HepG2 (cell line): ENCODE data around the gene CA11. TPM values are rescaled to one million over a fixed set of nuclear protein-coding genes. Genes with fewer than 3 reads are reported as not detected.

Experiments used
- ATAC-seq: fragments of 200-7000 bp; cut with Tn5 transposase; 3 replicates; pipeline ENCODE4 v1.9.1; 2020; ENCODE audit warnings: mild to moderate bottlenecking, moderate library complexity
- BruUV-seq: library from RNA; stranded (reverse); fragments of 400-500 nt; replicated peaks from 2 replicates; lab custom pipeline; 2021; lab: Mats Ljungman, UMichigan
- CTCF ChIA-PET: fragments of 300-600 bp; formaldehyde crosslinking; extraction: SDS; loops from one replicate; lab custom pipeline; 2021; ENCODE audit warnings: low total read pairs, inconsistent platforms, low intra/inter-chr PET ratio; lab: Yijun Ruan, JAX
- POLR2A ChIA-PET: fragments of 350-600 bp; sonication (Branson Sonifier 250); formaldehyde crosslinking; loops from one replicate; lab custom pipeline; 2020; ENCODE audit warnings: antibody characterized with exemption, inconsistent platforms; lab: Yijun Ruan, JAX
- DNase-seq: peaks from one replicate; pipeline ENCODE4 v3.0.0-alpha.2; 2015; ENCODE audit warnings: low spot score
- FAIRE-seq: peaks from 3 replicates; lab custom pipeline; 2011; peaks lifted over from hg19 to GRCh38; lab: Jason Lieb, UNC
- H2AFZ ChIP-seq: one replicate; pipeline ENCODE4 v1.6.1; 2011; ENCODE audit warnings: low read length, inconsistent platforms
- H3K27ac ChIP-seq: fragments of 300-600 bp; 3 replicates; pipeline ENCODE4 v1.8.0; 2011; ENCODE audit warnings: mixed run types, mild to moderate bottlenecking, mixed read lengths, low read length, inconsistent platforms; ENCODE audit not compliant: insufficient read depth; ENCODE audit errors: extremely low read length
- H3K27me3 ChIP-seq, 2 experiments: fragments of 200-600 bp in 1 of 2; 2 replicates in 1 of 2; 3 replicates in 1 of 2; pipeline versions ENCODE4 v1.6.0 to v1.8.0; 2011; ENCODE audit warnings: low read length in 2 of 2, mild to moderate bottlenecking in 2 of 2, moderate library complexity in 2 of 2, inconsistent platforms in 1 of 2; ENCODE audit not compliant: insufficient read depth in 2 of 2, control insufficient read depth in 1 of 2
- H3K36me3 ChIP-seq, 2 experiments: fragments of 200-600 bp in 1 of 2; replicated peaks in 1 of 2; 2 replicates in 1 of 2; 3 replicates in 1 of 2; pipeline versions ENCODE4 v1.5.1 to v1.8.0; 2011; ENCODE audit warnings: low read length in 2 of 2, inconsistent platforms in 1 of 2; ENCODE audit not compliant: insufficient read depth in 2 of 2, control insufficient read depth in 1 of 2
- H3K4me1 ChIP-seq: 2 replicates; pipeline ENCODE4 v1.5.1; 2012; ENCODE audit warnings: low read length, inconsistent platforms; ENCODE audit not compliant: insufficient read depth
- H3K4me2 ChIP-seq: 2 replicates; pipeline ENCODE4 v1.6.0; 2011; ENCODE audit warnings: low read depth, low read length, inconsistent platforms
- H3K4me3 ChIP-seq, 3 experiments: fragments of 200-600 bp in 1 of 3; sonication (generic), shearing (Covaris generic) in 1 of 3; replicated peaks in 1 of 3; 2 replicates each; pipeline ENCODE4 v1.5.1; 2011 to 2016; ENCODE audit warnings: low read length in 3 of 3, inconsistent platforms in 2 of 3, low read depth in 2 of 3, mild to moderate bottlenecking in 2 of 3, control low read depth in 1 of 3, mixed read lengths in 1 of 3; ENCODE audit not compliant: insufficient read depth in 1 of 3
- H3K79me2 ChIP-seq: one replicate; pipeline ENCODE4 v1.6.1; 2011; ENCODE audit warnings: low read length, inconsistent platforms; ENCODE audit not compliant: insufficient read depth
- H3K9ac ChIP-seq: 2 replicates; pipeline ENCODE4 v1.6.0; 2011; ENCODE audit warnings: mild to moderate bottlenecking, low read depth, low read length, inconsistent platforms; ENCODE audit not compliant: insufficient read depth
- H3K9me3 ChIP-seq: 2 replicates; pipeline ENCODE4 v1.5.1; 2012; ENCODE audit warnings: mild to moderate bottlenecking, low read length
- H4K20me1 ChIP-seq: 2 replicates; pipeline ENCODE4 v1.6.0; 2011; ENCODE audit warnings: inconsistent platforms, mild to moderate bottlenecking, low read length, moderate library complexity; ENCODE audit not compliant: insufficient read depth
- AGO2 ChIP-seq: fragments of 200-400 bp; formaldehyde crosslinking; optimal IDR thresholded peaks from 2 replicates; pipeline ENCODE3; 2017; ENCODE audit warnings: mild to moderate bottlenecking, low read depth, low read length, moderate library complexity
- ATF7 ChIP-seq, 2 experiments: fragments of 450-650 bp in 1 of 2; sonication (generic) in 1 of 2; formaldehyde crosslinking in 1 of 2; IDR thresholded peaks; 2 replicates each; pipeline versions ENCODE4 v1.4.0 to v1.6.1; 2016 to 2020; ENCODE audit warnings: antibody characterized with exemption in 1 of 2, mild to moderate bottlenecking in 1 of 2, missing genetic modification reagents in 1 of 2
- CEBPZ ChIP-seq: IDR thresholded peaks from 2 replicates; pipeline ENCODE4 v1.6.1; 2012; ENCODE audit warnings: low read length, improper control_type of control experiment
- HNRNPK ChIP-seq: fragments of 200-400 bp; formaldehyde crosslinking; IDR thresholded peaks from 2 replicates; pipeline ENCODE4 v1.6.1; 2018; ENCODE audit warnings: low read length, low read depth, moderate library complexity, mild to moderate bottlenecking; ENCODE audit not compliant: poor library complexity, severe bottlenecking
- HNRNPL ChIP-seq: fragments of 200-400 bp; formaldehyde crosslinking; IDR thresholded peaks from 2 replicates; pipeline ENCODE4 v1.6.1; 2017; ENCODE audit warnings: mild to moderate bottlenecking, low read depth, low read length
- PREB ChIP-seq: sonication (generic); formaldehyde crosslinking; IDR thresholded peaks from 2 replicates; pipeline ENCODE4 v1.4.0; 2020; ENCODE audit warnings: missing genetic modification reagents
- RBM22 ChIP-seq: fragments of 200-400 bp; formaldehyde crosslinking; optimal IDR thresholded peaks from 2 replicates; pipeline ENCODE3; 2017; ENCODE audit warnings: mild to moderate bottlenecking, low read length, moderate library complexity
- ZNF329 ChIP-seq: sonication (generic); formaldehyde crosslinking; IDR thresholded peaks from 2 replicates; pipeline ENCODE4 v1.9.0; 2021; ENCODE audit warnings: low read depth, mild to moderate bottlenecking, missing genetic modification reagents
- WGBS: methylation state at CpG from one replicate; pipeline ENCODE4 v1.1.6; 2017; ENCODE audit warnings: low lambda C conversion rate; 5-methylcytosine and 5-hydroxymethylcytosine counted together
- in situ Hi-C: cut with HindIII; loops from 2 replicates; pipeline ENCODE4 v1.10.0; 2017; ENCODE audit warnings: low pct_unique_long_range_greater_than_20kb; ENCODE audit not compliant: extremely low pct_ligation_motif_present
- intact Hi-C: fragments of 100-400 bp; cut with micrococcal nuclease; formaldehyde crosslinking; loops from one replicate; pipeline ENCODE4 v1.10.0; 2022; ENCODE audit not compliant: unreplicated experiment
- polyA plus RNA-seq, 8 experiments: library from polyadenylated mRNA; depleted of rRNA in 3 of 8; stranded (reverse) in 7 of 8; unstranded in 1 of 8; fragments of >200 nt; fragmentation: Illumina TruSeq in 4 of 8; extraction: Trizol in 4 of 8; gene quantifications; 2 replicates each; pipeline versions ENCODE4 v1.2.1 to v1.2.3, GENCODE V29; 2011 to 2016; ENCODE audit warnings: low read depth in 4 of 8, missing spikeins in 1 of 8, mixed read lengths in 1 of 8; ENCODE audit not compliant: insufficient read depth in 1 of 8
- total RNA-seq, 5 experiments: library from RNA; depleted of rRNA; stranded (reverse); fragments of >200 nt; fragmentation: Illumina TruSeq; extraction: Trizol; gene quantifications; 2 replicates each; pipeline ENCODE4 v1.2.3, GENCODE V29; 2016; ENCODE audit warnings: low read depth in 1 of 5

Gene CA11
- total and polyA plus RNA-seq, 2 of the 13 experiments (the other 11 are each of a cell fraction or from before 2014, with no cell fraction given): 0.41 to 0.58 TPM

DNA sequence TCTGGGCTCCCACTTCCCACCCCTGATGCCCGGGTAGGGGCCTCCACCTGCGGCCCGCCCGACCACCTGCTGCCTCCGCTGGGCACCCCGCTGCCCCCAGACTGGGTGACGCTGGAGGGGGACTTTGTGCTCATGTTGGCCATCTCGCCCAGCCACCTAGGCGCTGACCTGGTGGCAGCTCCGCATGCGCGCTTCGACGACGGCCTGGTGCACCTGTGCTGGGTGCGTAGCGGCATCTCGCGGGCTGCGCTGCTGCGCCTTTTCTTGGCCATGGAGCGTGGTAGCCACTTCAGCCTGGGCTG is 16.7 kb downstream of the CA11 start:
- Histone ChIP-seq H3K4me3 (no peak overlapping the region), H3K27me3 (no peaks in the 10 kb centered on the region), H3K4me1 (peaks cover 63% of the 10 kb centered on the region), H3K27ac (no peak overlapping the region), H2AFZ (no peak overlapping the region), H3K36me3 (no peaks in the 10 kb centered on the region), H3K79me2 (no peaks in the 10 kb centered on the region), H3K9ac (no peak overlapping the region), H3K9me3 (no peaks in the 10 kb centered on the region), H4K20me1 (no peaks in the 10 kb centered on the region), H3K4me2 (no peak overlapping the region)
- POLR2A ChIA-PET: no interaction called here
- BruUV-seq: no TSS peak
- intact Hi-C loops (no loop called here), in situ Hi-C loops (no loop called here)
- 94% methylated on average over 18 of the region's 22 CpGs for WGBS
- no peak for TF ChIP-seq CEBPZ
- peak; percentile 22 for TF ChIP-seq HNRNPK
- FAIRE-seq (no peak), DNase-seq (no peak), ATAC-seq (no peak)
- CTCF ChIA-PET: no interaction called here

GRCh38 chr19:48628486-48629296 is 17.3 kb downstream of the CA11 start:
- Histone ChIP-seq H3K4me2 (no peak overlapping the region), H3K27me3 (no peaks in the 10 kb centered on the region), H3K36me3 (no peaks in the 10 kb centered on the region), H3K27ac (peak overlapping the region; percentile 69), H3K4me3 (no peak overlapping the region), H2AFZ (no peak overlapping the region), H3K79me2 (no peaks in the 10 kb centered on the region), H3K9me3 (no peaks in the 10 kb centered on the region), H4K20me1 (no peaks in the 10 kb centered on the region), H3K9ac (no peak overlapping the region), H3K4me1 (peaks cover 59% of the 10 kb centered on the region)
- POLR2A ChIA-PET: interaction anchor here (1.8 kb wide), 1 partner anchor 10 kb away, joined by 20 read pairs; the partner anchor contains the start of genes RPL18 and SPHK2
- no peak for DNase-seq
- in situ Hi-C loops (no loop called here), intact Hi-C loops (no loop called here)
- WGBS: 93% methylated on average over 34 of the region's 34 CpGs
- FAIRE-seq: no peak
- TF ChIP-seq ZNF329: no peak
- TF ChIP-seq PREB (CRISPR knock-in tag): no peak
- TF ChIP-seq ATF7 (IDR thresholded peaks at IDR 0.05): no peak
- no peak for TF ChIP-seq ATF7 (CRISPR knock-in tag; IDR thresholded peaks at IDR 0.05)
- TF ChIP-seq RBM22: peak; percentile 15
- TF ChIP-seq AGO2: peak; percentile 9
- peak; percentile 29; the same call in 1 of the 2 replicates for TF ChIP-seq HNRNPL
- no peak for ATAC-seq
- BruUV-seq: no TSS peak
- CTCF ChIA-PET: no interaction called here
